HG03520 (cell line): ENCODE results near the gene RFX8.

ENCODE experiments used
- ATAC-seq: cut with Tn5 transposase; IDR thresholded peaks from one replicate; pipeline ENCODE4 v1.9.1; 2021; ENCODE audit warnings: mild to moderate bottlenecking, moderate library complexity; ENCODE audit not compliant: unreplicated experiment

The RFX8 gene

DNA sequence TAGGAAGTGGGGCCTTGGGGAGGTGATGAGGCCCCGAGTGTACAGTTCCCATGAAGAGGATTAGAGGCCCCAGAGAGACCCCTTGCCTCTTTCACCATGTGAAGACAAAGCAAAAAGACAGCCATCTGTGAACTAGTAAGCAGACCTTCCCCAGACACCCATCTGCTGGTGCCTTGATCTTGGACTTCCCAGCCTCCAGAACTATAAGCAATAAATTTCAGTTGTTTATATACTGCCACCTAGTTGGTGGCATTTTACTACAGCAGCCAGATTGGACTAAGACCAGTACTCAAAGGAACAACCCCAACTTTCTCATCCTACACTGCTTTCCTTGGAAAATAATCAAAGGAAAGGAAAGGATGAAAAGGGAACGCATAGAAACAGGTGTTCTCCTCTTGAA, 59.7 kb downstream of the RFX8 start:
- ATAC-seq: no peak

DNA sequence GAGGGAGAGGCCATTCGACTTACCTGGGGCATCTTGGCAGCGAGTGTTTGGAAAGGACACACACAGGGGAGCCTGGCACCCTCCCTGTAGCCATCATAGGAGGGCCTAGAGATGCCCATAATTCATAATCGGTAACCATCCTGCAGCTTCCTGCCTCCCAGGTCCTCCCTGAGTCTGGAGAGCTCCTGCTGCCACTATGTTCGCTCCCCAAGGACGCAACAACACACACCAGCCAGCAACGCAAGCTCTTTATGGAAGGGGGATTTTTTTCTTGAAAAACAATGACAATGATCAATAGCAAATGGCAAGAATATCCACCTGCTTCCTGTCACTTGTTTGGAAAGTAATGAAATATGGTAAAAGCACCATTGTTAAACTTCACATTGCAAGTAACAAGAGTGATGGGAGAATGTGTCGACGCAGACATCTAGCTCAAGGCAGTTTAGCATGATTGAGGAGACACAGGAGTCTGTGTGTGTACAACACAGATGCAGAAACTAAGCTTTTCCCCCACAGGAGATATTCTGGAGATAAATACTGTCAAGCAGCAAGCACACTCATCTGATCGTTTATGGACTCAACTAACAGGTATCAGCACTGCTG, 62.7 kb downstream of the RFX8 start:
- no peak for ATAC-seq

DNA sequence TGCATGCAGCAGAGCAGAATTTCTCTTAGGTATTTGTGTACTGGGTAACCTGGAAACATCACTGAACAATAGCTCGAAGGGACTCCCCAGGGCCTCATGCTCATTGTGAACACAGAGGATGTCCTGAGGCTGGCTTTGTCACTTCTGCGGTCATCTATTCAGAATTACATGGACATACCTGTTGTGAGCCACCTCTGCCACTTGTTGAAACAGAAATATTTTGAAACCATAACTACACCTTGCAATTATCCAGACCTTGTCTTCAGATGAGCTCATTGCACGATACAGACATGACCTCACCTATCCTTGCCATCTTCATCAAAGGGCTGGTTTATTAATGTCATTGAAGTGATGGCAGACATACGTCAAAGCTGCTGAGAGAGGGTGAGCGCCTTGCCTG, 64.2 kb downstream of the RFX8 start:
- no peak for ATAC-seq

DNA sequence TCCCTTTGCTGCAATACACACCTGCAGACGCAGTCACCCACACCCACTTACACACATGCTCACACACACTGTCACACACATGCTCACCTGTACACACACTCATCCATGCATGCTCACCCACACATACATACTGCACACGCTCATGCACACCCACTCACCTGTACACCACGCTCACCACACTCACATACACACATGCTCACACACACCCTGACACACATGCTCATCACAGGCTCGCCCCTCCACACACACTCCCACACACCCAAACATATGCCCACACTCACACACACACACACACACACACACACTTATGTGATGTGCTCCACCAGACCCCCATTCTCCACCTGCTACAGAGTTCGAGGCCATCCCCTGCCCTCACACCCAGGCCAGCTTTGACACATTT, 64.8 kb downstream of the RFX8 start:
- ATAC-seq: no peak

DNA sequence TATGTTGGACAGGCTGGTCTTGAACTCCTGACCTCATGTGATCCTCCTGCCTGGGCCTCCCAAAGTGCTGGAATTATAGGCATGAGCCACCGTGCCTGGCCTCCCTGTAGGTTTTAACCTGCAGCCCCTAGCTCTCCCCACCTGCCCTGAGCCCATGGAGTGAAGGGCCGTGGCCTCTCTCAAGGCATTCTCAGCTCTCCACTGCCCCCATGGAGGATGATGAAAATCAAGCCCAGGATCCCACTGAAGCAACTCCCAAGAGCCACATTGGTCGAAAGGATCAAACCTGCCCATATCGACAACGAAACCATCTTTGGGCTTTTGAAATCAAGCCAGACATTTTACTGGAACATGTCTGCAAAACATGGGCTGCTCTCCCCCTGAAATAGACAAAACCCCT, 65.2 kb downstream of the RFX8 start:
- no peak for ATAC-seq

DNA sequence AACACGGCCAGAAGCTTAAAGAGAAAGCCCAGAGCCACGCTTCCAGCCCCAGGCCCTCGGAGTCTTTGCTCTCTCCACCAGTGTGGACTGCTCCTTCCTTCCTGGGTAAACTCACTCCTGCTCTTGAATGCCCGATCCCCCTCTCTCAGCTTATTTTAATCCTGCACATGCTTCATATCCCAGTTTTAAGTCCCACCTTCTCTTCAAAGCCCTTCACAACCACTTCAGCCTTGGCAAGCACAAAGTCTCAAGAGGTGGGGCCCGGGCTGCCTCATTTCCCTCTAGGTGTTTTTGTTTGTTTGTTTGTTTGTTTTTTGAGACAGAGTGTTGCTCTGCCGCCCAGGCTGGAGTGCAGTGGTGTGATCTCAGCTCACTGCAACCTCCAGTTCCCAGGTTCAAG, 66.0 kb downstream of the RFX8 start:
- ATAC-seq: no peak

DNA sequence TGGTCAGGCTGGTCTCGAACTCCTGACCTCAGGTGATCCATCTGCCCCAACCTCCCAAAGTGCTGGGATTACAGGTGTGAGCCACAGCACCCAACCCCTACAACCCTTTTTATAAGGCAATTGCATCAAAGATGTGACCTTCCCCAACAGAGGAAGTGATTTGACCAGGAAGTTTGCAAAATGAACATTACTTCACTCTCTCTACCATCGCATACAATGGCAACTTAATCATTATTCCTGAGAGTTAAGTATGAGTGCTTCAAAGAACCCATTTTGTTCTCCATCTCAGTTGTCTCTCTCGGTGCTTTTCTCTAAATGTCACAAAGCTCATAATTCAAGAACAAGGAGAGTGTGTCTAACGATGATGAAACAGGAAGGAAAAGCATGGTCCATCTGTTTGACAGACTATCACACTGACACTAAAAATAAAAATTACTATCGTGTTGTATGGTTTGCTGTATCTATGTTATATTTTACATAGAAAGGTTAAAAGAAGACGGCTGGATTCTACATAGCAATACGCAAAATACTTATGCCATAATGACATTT, 69.5 kb downstream of the RFX8 start:
- ATAC-seq: no peak

DNA sequence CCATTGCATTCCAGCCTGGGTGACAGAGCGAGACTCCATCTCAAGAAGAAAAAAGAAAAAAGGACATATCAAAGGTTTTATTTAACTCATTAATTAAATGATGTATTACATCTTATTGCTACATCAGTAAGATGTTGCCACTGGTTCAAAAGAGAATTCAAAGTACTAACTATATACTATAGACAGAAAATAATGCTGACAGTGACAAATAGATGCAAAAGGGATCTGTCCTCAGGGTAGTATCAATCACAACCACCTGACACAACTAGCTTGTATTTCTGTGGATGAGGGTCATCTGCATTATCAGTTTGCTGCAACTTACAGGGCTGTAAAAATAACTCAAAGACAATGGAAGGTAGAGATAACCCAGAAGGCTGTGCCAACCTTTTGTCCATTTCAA, 71.2 kb downstream of the RFX8 start:
- no peak for ATAC-seq

DNA sequence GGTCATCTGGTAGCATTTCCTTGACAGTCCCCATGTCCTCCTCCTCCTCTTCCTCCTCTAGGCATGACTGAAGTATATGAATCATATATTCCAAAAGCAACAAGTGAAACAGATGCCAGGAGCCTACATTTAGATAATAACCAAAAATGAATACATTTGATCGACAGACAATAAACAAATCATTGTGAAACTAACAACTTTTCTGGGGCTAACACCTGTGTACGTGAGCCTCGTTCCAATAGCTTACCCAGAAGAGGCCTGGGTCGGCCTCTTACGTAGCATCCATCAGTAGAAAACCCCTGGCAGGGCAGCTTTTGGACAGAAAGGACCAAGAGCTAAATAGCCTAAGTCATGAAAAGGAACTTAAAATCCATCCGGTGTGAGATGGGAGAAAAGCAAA, 72.3 kb downstream of the RFX8 start:
- no peak for ATAC-seq

DNA sequence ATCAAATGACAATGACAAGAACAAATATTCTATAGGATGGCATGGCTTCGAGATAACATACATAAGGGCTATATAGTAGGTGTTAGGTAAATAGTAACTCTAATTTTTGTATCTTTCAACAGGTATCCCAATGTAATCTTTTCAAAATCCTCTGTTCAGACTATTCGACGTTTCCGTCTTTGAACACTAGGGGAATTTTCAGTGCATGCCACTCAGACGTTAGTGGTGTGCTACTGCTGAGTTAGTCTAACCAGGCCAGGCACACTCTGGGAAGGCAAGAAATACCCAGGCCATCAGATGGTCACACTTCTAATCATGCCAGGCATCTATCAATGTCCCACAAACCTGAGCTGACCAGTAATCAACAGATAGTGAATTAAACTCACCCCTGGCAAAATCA, 73.0 kb downstream of the RFX8 start:
- ATAC-seq: no peak

DNA sequence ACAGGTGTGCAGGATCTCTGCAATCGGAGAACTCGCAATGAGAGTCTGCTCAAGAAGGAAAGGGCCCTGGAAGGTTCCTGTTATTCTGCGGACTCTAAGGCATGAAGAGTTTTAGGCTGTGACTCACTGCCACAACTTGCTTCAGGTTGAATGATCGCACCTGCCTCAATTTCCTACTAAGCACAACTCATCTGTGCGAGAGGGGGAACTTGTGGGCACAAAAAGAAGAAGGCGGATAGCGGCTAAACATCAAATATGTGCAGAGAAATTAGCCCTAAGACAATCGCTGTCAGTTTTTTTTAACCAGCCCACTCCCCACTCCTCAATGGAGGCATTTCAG, 73.6 kb downstream of the RFX8 start:
- ATAC-seq: no peak

DNA sequence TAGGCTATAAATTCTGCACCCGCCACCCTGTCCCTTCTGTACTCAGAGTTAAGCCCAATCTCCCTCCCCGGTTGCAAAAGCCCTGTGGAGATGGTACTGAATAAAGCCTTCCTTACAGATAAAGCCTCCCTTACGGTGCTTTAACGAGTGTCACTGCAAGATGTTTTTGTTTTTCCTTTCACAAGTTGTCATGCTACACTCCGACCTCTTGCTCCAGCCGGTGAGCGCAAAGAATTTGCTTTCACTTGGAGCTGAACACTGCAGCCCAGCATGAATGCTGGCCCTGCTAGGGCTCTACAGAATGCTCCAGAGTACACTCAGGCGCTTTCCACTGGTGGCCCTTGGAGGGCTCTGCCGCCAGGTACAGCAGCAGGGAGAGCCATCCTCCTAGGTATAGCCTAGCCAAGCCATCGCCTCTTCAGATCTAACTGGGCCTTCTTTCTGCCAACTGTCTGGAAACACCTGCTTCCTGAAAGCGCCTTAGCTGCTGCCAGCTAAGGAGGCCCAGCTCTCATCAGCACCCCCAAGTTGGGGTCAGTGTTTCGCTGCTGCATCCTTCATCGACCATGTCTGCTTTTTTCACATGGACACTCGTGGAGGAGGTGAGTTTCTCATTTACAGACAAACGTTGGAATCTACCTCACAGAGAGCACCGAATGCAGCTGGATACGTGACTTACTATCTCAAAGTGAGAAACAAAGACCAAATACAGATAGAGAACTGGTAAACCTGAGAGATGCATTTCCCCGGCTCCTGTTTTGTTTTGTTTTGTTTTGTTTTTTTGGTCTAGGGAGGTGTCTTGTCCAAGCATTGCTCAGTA, 74.2 kb downstream of the RFX8 start:
- ATAC-seq: no peak

DNA sequence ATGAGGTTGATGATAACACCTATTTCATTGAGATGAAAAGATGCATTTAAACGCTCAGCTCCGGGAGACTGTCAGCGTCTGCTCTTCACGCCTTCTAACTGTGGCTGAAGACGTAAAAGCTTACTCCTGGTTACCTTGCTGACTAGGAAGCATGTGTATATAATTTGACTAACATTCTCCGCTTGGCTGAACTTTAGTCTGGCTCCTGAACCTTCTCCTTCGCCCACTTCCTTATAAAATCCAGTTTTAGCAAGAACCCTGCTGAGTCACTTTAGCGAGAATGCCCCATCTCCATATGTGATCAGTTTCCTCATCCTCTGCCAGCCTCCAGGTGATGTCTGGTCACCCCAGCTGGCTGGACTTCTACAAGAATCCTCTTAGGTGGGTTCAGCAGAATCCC, 74.9 kb downstream of the RFX8 start:
- ATAC-seq: no peak

DNA sequence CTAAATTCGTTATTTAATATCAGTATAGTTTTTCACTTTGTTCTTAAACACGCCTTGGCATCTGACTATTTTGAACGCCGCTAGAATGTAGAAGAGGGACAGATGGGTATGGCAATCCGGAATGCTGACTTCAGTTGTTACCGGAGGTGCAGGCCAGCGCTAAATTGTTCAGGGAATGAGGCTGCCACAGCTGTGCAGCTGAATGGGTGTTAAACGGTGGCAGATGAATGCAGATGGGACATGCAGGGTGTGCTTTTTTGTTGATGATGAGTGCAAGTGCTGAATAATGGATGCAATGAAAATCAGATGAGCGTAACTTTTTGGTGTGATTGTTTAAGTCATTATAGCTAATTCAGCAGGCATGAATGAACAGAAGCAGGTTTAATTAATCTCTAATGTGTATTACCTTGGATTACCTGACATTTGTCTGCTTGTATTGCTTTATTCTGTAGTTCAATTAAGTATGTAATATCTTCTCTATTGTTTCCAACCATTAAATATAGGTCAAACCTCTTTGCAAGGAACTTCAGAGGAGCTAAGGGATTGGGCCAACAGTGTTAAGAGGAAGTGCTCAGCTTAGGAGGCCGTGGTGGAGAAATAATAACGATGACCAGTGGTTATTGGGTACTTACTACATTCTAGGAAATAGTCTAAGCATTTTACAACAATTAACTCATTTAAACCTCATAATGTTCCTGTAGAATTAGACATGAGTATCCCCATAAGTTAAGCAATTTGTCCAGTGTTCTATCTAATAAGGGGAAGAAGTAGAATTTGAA, 75.7 kb downstream of the RFX8 start:
- no peak for ATAC-seq

DNA sequence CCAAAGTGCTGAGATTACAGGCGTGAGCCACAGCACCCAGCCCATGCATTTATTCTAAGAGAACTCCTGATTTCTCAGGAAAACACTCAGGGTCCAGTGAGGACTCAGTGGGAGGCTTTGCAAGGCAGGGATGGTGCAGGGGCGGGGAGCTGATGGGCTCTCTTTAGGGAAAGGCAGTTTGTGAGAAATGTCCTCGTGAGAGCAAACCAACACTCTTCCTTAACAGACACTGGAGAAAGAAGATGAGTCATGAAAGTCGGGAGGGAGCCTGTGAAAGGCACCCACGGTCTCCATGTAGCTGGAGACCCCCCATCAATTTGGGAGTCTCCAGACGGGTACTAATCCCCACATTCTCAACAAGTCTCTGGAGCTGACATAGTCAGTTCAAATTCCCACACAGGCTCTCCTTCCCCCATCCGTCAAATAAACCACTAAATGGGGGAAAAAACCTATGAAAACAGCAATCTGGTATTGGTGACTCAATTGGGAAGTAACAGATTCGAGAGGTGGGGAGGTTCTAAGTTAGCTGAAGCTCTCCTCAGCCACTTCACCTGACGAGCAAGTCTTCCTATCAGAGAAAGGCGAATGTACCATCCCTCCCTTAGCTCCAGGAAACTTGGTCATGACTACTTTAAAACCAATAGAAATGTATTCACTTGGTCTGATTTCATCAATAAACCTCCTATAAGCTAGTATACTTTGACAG, 76.6 kb downstream of the RFX8 start:
- no peak for ATAC-seq

DNA sequence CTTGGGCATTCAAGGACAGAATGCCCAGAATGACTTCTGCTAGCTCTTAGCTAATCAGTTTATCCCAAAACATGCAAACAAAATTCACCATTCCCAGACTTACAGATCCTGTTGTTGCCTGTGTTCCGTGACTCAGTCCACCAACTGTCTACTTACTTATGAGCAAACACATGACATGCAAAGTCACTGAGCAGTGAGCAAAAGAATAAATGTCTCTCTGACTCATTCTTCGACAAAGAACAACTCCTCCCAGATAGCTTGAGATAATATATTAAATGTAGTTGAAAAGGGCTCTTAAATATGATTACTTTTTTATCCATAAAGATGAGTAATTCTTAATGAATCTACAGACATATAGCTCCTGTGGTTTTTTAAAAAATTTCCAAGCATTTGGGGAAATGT, 78.6 kb downstream of the RFX8 start:
- ATAC-seq: no peak

DNA sequence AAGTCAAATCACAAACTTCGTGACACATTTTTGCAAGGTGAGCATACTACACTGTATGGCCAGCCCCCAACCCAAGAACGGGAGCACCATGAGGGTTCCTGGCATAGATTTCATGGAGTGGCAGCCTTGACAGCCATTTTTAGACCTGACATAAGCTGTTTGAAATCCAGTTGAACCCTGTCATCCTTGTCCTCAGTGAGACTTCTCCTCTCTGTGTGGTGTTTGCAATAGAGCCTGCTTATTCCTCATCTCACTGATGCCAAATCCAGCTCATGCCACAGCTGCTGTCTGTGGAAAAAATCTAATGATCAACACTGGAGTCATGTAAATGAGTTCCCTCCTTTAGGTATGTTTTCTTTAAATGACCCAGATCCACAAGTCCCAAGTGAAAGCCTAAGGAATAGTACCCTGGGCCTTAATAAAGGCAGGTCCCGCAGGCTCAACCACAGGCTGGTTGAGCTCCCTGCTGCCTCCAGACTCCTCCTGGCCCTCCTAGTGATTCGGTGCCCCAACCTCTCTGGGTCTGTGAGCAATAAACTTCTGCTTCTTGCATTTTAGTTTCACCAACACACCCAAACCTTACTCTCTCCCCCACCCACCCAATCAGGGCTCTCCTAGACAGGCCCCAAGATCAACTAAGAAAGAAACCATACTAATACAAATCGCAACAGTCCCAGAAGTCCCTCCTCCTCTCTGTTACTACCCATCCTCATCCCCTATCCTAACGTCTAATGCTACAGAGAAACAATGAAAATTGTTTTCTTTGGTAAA, 79.2 kb downstream of the RFX8 start:
- no peak for ATAC-seq

DNA sequence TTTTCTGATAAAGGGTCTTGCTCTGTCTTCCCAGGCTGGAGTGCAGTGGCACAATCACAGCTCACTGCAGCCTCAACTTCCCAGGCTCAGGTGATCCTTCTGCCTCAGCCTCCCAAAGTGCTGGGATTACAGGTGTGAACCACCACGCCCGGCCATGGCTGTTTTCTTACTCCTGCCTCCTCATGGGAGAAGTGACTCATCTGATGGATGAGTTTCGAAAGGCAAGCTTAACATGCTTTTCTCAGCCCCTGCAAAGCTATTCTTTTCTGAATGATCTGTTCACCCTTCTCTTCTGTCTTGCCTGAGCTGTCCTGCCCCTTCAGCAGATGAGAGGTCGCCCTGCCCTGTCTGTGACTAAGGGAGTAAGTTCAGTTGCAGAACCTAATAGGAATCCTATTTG, 86.7 kb downstream of the RFX8 start:
- ATAC-seq: no peak

DNA sequence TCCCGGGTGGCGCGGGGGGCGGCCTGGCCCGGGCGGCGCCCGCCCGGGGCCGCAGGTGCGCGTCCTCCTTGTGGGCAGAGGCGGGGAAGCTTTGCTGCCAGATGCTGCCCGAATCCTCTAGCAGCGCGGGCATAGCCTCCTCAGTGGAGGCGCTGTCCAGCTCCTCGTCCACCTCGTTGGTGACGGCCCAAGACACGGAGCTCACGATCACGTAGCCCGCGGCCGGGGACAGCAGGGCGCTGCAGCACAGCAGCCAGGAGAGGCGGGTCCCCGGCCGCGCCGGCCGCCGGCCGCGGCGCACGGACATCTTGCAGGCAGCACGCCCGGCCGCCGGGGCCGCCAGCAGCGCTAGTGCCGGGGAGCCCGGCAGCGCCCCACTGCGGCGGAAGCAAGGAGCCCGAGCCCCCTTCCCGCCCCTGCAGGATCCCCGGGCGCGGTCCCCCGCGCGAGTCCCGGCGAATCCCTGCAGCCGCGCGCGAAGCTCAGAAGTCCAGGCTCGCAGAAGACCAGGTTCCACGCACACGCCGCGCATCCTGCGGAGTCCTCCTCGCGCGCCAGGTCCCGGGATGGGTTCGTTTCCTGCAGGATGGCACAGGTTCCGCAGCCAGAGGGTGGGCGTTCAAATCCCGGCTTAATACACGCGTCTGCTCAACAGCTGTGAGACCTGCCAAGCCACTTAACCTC, 87.6 kb downstream of the RFX8 start, which contains the start of gene CREG2:
CREG2 (minus strand) TSS at position 353 of the 684 bp plus-strand sequence; CDS start at position 307, 46 bp downstream.
- ATAC-seq: no peak
